GM18520 (cell line): ENCODE results near the gene MYH11.
"Not testable (repeated sequence)": the region's sequence is repeated elsewhere in the genome, so short reads cannot be mapped to it uniquely, and the experiment has no call there.

ENCODE experiments used
- ATAC-seq: cut with Tn5 transposase; IDR thresholded peaks from one replicate; pipeline ENCODE4 v1.9.1; 2021; ENCODE audit not compliant: unreplicated experiment

MYH11 gene

DNA sequence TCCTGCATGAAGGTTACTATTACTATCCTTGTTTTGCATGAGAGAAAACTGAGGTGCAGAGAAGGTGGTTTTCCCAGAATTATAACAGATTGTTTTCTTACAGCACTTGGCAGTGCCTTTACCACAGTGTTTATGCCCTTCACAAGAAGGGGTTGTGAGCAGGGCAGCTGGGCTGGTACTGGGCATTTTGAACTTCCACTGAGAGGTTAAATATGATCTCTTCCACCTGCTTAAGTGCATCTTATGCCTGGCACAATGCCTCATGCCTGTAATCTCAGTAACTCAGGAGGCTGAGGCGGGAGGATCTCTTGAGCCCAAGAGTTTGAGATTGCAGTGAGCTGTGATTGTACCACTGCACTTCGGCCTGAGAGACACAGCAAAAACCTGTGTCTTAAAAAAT, 170.5 kb downstream of the MYH11 start:
- no peak for ATAC-seq

DNA sequence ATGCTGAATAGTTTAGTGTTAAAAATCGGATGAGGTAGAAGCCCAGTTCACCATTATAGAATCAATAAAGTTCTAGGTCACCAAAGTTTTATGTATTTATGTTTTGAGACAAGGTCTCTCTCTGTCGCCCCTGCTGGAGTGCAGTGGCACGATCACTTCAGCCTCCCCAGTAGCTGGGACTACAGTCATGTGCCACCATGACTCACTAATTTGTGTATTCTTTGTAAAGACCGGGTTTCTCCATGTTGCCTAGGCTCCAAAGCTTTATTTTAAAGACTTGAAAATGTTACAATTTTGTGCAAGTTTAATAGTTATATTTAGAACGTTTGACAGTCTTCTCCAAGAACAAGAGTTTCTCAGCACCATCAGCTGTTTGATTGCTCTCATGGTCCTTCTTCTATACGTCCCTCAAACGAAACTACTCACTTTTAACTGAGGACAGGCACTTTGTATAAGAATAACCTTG, 174.7 kb downstream of the MYH11 start:
- ATAC-seq = no peak

GRCh38 chr16:15677447-15677846, 179.4 kb downstream of the MYH11 start:
- ATAC-seq = no peak

- no peak for ATAC-seq
These were observed 180.3 kb downstream of the MYH11 start for GRCh38 chr16:15676506-15676905.

DNA sequence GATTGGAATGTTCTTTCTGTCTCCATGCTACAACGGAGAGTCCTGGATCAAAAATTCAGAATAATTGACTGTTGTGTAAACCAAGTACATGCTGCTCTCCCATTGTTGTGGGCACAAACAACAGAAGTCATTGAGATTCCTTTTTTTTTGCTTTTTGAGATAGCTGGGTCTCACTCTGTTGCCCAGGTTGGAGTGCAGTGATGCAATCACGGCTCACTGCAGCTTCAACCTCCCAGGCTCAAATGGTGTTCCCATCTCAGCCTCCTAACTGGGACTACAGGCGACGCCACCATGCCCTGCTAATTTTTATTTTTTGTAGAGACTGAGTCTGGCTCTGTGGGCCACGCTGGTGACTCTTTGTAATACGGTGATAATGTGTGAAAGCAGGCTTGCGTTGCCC, 182.3 kb downstream of the MYH11 start:
- no peak for ATAC-seq

DNA sequence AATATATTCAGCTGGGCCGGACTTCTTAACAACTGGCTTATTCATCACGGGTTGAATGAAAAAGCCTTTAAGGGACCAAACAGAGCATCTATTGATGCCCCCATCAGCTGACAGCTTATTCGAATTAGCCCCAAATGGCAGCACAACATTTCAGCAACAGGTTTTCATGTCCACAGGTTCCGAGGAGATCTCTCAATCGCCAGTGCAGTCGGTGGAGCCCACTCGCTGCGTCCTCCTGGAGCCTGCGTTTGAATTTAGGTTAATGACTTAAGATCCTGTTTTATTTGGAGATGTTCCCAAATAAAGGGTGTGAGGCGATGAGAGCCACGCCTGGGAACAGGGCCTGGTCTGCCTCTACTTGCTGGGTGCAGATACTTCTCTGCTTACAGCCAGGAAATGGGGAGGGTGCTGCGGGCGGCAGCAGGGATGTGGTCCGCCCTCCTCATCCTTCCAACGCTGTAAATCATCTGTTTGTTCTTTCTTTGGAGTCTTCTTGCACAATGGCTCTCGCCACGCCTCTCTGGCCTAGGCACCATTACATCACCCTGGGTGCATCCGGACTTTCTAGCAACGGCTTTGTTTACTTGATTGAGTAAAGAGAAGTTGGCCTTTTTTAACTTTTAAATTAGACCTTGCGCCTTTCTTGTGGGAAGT, 184.2 kb downstream of the MYH11 start:
- ATAC-seq = no peak

DNA sequence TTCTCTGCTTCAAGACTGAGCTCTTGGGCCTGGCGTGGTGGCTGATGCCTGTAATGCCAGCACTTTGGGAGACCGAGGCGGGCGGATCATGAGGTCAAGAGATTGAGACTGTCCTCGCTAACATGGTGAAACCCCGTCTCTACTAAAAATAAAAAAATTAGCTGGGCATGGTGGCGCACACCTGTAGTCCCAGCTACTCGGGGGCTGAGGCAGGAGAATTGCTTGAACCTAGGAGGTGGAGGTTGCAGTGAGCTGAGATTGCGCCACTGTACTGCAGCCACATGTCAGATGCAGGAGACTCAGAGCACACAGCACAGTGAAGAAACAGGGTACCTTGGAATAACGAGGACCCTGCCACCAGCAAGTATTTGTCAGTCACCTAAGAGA, 184.7 kb downstream of the MYH11 start:
- not testable (repeated sequence) for ATAC-seq

GRCh38 chr16:15671530-15672117, 185.2 kb downstream of the MYH11 start:
- ATAC-seq = no peak

- ATAC-seq = no peak
These were observed 189.6 kb downstream of the MYH11 start for GRCh38 chr16:15667091-15667742.

DNA sequence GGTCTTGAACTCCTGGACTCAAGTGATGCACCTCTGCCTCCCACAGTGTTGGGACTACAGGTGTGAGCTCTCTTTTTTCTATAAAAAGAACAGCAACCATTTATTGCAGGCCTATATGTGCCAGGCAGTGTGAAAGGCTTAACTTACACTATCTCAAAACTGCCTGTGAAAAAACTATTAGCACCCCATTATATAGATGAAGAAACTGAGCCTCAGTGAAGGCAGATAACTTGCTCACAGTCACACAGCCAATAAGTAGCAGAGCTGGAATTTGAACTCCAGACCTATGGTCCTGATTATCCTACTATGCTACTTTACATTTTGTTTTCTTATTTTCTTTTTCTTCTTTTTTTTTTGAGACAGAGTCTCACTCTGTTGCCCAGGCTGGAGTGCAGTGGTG, 191.7 kb downstream of the MYH11 start:
- no peak for ATAC-seq

GRCh38 chr16:15660203-15660601, 196.6 kb downstream of the MYH11 start:
- no peak for ATAC-seq

- ATAC-seq = no peak
These were observed 198.3 kb downstream of the MYH11 start for GRCh38 chr16:15658556-15658955.

DNA sequence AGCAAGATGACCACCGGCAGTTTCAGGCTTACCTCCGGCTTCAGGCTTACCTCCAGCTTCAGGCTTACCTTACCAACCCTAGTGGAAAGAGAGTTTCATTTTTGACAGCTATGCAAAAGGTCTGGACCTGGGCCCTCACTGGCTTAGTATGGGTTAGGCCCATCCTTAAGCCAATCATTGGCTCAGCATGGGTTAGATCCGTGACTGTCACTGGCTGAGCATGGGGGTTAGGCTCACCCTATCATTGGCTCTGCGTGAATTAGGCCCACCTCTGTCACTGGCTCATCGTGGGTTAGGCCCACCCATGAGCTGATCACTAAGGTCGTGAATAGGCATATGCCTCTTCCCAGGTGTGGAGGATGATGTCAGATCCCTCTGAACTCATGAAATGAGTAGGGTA, 198.7 kb downstream of the MYH11 start:
- no peak for ATAC-seq

- not testable (repeated sequence) for ATAC-seq
These were observed 201.3 kb downstream of the MYH11 start for GRCh38 chr16:15655561-15655960.

- ATAC-seq = no peak
These were observed 202.2 kb downstream of the MYH11 start for GRCh38 chr16:15654591-15654990.

DNA sequence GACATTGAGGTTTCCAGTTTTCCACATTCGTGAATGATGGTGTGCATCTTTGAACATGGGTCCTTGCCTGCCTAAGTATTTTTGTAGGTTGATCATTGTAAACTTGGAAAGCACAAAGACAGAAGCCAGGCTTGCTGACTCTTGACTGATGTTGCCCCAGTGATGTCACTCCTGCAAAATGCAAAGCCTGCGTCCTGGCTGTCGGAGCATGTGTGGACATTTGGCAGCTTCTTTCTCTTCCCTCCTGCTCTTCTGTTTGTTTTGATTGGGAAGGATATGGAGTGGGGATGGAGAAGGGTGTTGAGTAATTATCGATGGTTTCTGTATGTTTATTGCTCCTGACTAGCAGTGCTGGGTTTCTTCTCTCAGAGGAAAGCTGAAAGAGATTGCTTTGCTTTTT, 203.6 kb downstream of the MYH11 start:
- ATAC-seq = no peak
